GM12872 (cell line): ENCODE measurements around the gene ADGRV1.

Experiments used
- CTCF ChIP-seq: IDR thresholded peaks from 3 replicates; pipeline ENCODE4 v1.5.1; 2011; ENCODE audit warnings: low read depth, mild to moderate bottlenecking, low read length, moderate library complexity; ENCODE audit not compliant: insufficient read depth

The ADGRV1 gene

GRCh38 chr5:90810211-90810610, 251.6 kb downstream of the ADGRV1 start:
- no peak for TF ChIP-seq CTCF

GRCh38 chr5:90813392-90813791, 254.8 kb downstream of the ADGRV1 start:
- TF ChIP-seq CTCF, result no peak

- no peak for TF ChIP-seq CTCF
Observed at GRCh38 chr5:90824436-90824835, 265.8 kb downstream of the ADGRV1 start.

GRCh38 chr5:90830058-90830457, 271.5 kb downstream of the ADGRV1 start:
- no peak for TF ChIP-seq CTCF

- no peak for TF ChIP-seq CTCF
Observed at GRCh38 chr5:90833753-90834152, 275.2 kb downstream of the ADGRV1 start.

GRCh38 chr5:90834711-90835110, 276.1 kb downstream of the ADGRV1 start:
- no peak for TF ChIP-seq CTCF

GRCh38 chr5:90843443-90843842, 284.8 kb downstream of the ADGRV1 start:
- TF ChIP-seq CTCF, result no peak

GRCh38 chr5:90844931-90845330, 286.3 kb downstream of the ADGRV1 start:
- no peak for TF ChIP-seq CTCF
